ENCODE results near the gene KRT31.
"Not testable (repeated sequence)": the region's sequence is repeated elsewhere in the genome, so short reads cannot be mapped to it uniquely, and the experiment has no call there.

KRT31 gene

DNA sequence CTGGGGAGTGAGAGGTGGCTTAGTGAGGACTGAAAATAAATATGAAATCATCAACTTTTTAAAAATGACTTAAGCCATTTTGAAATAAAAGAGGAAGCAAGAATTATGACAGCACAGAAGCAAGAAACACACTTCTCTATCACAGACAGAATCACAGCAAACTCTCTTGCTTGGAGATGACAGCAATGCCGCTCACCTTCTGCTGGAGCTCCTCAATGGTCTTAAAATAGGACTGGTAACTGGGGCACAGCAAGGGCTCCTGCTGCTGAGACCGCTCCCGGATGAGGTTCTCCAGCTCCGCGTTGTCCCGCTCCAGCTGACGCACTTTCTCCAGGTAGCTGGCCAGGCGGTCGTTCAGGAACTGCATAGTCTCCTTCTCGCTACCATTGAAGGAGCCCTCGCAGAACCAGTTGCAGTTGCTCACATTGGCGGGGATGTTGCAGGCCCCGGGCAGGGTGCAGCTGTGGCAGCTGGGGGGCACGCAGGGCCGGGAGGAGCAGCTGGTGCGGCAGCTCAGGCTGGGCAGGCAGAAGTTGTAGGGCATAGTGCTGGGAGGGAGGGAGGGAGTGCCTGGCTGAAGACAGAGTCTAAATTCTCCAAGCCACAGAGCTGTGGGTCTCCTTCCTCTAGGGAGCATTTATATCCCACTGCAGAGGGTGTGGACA is at the start of gene KRT31:
Gene KRT31, minus strand, starts transcription at position 613 of the 665 bp plus-strand sequence. Its CDS starts 69 bp downstream, at position 544.
- no peak for DNase-seq (ENCODE audit: low read depth)

DNA sequence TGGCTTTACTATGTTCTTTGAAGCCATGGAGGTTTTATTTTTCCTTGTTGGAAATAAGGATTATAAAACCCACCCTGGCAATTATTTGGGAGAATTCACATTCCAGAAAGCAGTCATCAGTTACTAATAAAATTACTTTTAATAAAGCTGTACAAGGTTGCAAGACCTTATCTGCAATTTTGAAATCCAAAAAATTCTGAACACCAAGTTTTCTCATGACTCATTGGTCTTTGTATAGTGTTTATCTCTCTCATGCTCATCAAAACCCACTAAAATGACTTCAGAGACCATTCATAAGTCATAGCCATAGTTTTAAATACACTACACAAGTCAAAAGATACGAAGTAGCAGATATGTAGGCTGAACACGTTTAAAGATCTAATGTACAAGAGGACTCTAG is 49.4 kb upstream of the KRT31 start:
- DNase-seq (ENCODE audit: low read depth), result no peak

DNA sequence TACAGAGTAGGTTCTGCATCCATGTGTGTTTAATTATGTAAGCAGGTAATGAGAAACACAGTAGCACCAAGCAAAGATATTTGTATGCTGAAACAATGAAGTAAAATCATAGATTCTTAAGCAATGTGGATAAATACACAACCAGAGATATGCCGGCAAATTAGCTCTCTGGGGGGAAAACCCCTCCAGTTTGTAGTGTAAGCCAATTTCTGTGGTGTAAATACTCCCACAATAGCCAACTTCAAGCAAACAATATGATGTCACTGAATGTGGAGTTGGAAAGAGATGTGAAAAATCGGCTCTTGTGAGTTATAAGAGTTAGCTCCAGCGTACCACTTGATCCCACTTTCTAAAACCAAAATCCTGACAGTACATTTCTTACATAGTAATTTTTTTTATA is 47.2 kb upstream of the KRT31 start:
- no peak for DNase-seq (ENCODE audit: low read depth)

DNA sequence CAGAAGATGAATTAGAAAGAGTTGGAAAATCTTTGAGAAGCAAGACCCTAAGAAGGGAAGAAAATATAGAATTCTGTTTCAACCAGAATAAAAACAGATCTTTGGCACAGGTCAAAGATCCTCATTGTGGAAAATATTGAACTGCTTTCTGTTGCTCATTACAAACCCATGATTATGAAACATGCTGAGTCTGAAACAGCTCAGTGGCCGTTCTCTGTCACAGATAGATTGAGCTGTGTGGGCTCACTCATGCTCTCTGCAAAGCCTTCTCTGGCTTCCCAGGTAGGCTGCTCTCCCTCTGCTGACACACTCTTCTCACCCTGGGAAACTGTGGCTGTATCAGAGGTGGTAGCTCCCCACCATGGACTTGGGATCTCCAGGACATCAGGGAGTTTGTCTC is 46.8 kb upstream of the KRT31 start:
- no peak for DNase-seq (ENCODE audit: low read depth)

DNA sequence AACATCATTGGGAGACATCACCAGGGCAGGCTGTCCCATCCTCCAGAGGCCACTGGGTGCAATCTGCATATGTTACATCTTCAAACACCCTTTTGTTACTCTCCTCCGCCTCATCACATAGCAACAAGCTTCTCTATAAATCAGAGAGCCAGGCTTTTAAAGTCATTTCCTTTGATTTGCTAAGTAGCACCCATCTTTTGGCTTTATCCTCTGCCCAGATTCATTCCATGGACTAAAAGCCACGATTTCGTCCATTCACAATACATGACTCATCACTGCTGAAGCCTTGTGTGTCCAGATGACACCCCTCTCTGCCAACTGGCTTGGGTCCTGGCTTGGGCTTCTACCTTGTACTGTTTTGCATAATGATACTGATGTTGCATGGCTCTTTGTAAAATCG is 45.3 kb upstream of the KRT31 start:
- DNase-seq (ENCODE audit: low read depth), result no peak

DNA sequence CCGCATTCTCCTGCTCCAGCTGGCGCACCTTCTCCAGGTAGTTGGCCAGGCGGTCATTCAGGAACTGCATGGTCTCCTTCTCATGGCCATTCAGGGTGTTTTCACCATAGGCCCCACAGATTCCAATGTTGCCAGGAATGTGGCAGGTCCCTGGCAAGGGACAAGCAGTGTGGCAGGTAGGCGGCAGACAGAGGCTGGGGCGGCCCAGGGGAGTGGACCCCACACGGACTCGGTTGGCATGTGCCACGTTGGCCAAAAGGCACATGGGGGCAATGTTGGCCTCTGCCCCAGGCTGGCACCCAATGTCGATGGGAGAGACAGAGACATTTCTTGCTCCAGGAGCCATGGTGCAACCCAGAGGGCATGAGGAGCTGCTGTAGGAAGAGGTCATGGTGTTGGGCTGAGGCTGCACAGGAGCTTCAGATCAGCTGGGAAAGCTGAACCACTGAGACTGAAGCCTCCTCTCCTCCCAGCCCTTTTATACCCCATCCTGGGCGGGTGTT is 43.2 kb upstream of the KRT31 start, which contains the start of gene KRT38:
Gene KRT38, minus strand, starts transcription at position 453 of the 503 bp plus-strand sequence. Its CDS starts 62 bp downstream, at position 391.
- no peak for DNase-seq (ENCODE audit: low read depth)

DNA sequence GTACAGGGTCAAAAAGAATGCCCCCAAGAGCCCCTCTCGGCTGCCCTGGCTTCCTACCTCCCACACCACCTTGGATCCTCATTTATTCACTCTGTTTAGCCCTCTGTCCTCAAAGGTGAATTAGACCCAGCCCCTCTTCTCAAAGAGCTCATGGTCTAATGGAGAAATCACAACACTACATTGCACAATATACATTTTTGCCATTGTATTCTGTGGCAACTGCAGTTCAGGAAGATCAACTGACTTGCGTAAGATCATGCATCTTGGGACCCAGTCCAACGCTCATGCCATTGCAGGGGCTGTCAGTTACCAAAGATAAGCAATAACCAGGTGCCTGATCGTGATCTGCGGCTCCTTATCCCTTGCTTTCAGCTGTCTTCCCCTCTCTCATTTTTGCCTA is 42.0 kb upstream of the KRT31 start:
- no peak for DNase-seq (ENCODE audit: low read depth)

DNA sequence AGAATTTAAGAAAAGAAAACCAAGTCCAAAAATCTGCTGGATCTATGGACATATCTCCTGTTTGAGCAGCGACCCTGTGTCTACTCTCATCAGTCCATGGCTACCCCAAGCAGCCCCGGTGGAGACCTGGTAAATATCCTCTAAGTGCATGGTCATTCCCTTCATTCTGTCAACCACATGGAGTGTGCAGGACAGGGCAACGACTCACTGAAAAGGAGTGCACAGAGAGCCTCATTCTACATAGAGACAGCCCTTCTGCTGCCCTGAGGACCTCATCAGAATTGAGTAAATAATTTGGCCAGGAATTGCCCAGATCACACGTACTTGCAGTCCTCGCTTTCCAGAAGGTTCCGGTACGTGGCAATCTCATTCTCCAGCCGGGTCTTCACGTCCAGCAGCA is 40.4 kb upstream of the KRT31 start:
- DNase-seq (ENCODE audit: low read depth), result no peak

DNA sequence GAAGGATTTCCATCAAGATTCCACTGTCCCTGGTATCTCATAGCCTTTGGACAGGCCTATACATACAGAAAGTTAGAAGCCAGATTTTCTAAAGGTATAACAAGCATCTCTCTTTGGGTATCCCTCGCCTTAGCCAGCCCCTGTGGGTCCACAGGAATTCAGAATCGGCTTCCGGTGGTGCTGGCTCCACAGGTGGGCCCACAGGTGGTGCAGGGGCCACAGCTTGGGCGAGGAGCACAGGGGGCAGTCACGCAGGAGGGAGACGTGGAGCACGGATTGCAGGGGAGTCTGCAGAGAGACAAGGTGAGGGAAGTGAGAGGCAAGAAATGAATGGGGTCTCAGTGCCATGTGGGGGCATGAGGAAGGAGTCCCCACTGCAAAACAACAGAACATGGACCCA is 39.8 kb upstream of the KRT31 start:
- DNase-seq (ENCODE audit: low read depth), result no peak

DNA sequence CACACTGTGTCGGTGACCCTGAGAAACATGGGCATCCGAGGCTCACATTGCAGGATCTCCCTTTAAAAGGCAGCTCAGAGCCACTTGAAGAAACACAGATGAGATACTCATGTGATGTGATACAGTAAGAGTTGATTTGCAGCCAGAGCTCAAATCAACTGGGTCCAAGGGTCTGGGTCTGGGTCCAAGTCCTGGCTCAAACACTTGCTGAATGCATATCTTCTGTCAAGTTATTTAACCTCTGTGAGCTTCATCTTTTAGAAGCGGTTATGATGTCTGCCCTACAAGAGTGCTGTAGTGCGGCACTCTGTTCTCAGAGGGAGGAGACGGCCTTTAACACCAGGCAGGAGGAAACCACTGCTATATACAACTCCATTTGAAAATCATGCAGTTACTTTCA is 37.0 kb upstream of the KRT31 start:
- no peak for DNase-seq (ENCODE audit: low read depth)

DNA sequence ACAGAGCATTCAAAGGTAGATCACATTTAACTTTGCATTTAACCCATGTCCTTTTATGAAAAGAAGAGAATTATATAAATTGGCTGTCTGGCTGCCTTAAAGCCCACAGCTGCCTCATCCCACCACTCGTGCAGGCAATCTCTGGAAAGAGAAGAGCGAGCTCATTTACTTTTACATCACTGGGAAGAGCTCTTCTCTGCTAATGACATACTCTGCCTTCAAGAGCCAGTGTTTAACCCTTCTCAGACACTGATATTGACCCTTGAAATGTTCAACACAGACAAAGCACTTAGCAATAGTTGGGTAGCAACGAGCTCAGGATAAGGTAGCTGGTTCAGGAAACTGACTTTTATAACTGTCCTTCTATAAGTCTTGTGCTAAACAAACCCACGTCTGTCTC is 36.6 kb upstream of the KRT31 start:
- no peak for DNase-seq (ENCODE audit: low read depth)

DNA sequence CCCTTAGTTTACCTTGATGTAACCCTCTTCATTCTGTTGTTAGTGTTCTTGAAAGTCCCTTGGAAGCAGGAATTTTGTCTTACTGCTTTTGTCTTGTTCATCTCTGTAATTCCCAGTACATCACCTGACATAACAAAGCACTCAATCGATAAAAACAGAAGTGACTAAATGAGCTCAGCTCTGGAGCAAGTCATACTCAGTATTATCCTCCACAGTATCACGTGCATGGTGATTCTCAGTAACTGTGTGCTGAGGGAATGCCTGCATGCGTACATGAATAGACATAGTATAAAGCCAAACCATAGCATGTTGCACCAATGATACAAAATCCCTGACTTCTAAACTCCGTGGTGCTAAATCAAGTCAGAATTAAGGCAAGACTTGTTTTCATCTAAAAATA is 36.2 kb upstream of the KRT31 start:
- DNase-seq (ENCODE audit: low read depth), result no peak

DNA sequence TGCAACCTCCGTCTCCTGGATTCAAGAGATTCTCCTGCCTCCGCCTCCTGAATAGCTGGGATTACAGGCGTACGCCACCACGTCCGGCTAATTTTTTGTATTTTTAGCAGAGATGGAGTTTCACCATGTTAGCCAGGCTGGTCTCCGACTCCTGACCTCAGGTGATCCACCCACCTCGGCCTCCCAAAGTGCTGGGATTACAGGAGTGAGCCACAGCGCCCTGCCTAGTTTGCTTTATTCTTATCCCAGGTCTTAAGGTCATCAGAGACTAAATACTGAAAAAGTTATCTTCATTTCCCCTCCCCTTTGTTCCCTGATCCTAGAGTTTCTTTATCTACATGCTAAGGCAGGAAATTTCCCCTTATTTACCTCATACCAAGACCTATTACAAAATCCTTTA is 33.0 kb upstream of the KRT31 start:
- DNase-seq (ENCODE audit: low read depth), result not testable (repeated sequence)

DNA sequence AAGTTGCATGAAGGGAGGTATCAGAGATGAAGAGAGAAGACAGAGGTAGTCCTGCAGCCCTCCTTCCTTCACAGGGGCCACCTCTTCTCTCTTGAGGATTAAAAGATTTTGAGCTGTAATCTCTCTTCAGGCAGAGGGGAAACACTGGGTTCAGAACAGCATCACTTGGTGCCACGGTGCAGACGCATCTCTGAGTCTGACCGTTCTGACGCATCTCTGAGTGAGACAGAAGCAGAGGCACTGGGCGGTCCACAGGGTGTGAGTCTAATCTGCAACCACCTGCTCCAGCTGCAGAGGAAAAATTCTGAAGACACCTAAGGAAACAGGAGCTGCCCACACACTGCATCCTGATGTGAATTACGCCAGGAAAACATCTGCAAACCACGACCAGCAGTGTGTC is 32.3 kb upstream of the KRT31 start:
- no peak for DNase-seq (ENCODE audit: low read depth)

DNA sequence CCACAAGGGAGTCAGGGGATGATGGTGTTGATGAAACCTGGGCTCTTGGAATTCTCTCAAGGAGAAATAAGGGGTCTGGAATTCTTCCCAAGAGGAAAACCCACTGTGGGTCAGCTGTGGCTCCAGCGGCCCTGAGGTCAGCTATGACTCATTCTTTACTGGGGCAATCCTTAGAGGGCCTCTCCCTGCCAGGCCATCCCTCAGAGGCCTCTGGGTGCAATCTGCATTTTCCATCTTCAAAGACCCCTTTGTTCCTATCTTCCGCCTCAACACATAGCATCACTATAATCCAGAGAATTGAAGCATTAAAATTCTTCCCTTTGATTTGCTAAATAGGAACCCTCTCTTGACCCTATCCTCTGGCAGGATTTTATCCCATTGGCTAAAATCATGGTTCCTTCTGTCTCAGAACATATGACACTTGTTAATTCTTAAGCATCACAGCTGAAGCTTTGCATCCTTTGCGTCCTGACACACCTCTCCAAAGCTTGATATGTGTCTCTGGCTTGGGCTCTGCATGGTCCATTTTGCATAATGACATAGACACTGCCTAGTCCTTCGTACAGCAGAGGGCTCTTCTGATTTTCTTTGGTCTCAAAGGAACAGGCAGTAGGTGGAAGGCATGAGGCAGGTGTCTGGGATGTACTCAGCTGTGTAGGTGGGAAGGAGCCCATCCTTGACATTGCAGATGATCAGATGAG is 31.3 kb upstream of the KRT31 start:
- no peak for DNase-seq (ENCODE audit: low read depth)

DNA sequence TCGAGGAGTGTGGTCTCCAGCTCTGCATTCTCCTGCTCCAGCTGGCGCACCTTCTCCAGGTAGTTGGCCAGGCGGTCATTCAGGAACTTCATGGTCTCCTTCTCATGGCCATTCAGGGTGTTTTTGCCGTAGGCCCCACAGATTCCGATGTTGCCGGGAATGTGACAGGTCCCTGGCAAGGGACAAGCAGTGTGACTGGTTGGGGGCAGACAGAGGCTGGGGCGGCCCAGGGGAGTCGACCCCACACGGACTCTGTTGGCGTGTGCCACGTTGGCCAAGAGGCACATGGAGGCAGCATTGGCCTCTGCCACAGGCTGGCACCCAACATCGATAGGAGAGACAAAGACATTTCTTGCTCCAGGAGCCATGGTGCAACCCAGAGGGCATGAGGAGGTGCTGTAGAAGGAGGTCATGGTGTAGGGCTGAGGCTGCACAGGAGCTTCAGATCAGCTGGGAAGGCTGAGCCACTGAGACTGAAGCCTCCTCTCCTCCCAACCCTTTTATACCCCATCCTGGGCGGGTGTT is 26.8 kb upstream of the KRT31 start, which contains the start of gene KRT37:
Gene KRT37, minus strand, starts transcription at position 475 of the 525 bp plus-strand sequence. Its CDS starts 62 bp downstream, at position 413.
- no peak for DNase-seq (ENCODE audit: low read depth)

DNA sequence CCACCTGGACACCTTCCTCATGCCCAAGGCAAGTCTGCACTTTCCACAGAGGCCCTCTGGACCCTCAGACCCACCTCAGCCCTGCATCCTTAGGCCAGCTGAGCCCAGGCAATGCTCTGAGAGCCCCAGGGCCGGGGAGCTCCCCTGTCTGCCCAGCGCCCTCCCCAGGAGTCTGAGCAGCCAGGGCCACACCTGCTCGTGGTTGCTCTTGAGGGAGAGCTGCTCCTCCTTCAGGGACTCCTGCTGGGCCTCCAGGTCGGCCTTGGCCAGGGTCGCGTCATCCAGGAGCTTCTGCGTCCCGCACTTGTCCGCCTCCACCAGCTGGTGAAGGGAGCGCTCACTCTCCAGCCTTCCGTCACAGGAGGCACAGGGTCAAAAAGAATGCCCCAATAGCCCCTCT is 25.2 kb upstream of the KRT31 start:
- not testable (repeated sequence) for DNase-seq (ENCODE audit: low read depth)

DNA sequence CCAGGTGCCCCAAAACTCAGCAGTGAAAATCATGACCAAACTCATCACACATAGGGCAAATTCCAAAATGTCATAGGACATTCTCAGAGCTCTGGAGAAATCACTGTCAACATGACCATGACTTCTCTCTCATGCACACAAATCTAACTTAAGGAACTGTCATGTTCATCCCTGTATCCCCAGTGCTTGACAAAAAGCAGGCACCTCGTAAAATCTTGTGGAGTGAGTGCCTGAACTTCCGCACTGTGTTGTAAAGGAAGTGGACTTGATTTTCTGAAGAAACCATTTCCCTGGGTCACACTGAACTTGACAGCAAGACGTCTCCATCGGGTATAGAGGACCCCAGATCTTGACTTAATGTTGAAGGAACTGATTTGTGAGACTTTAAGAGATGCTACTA is 24.2 kb upstream of the KRT31 start:
- DNase-seq (ENCODE audit: low read depth), result no peak

DNA sequence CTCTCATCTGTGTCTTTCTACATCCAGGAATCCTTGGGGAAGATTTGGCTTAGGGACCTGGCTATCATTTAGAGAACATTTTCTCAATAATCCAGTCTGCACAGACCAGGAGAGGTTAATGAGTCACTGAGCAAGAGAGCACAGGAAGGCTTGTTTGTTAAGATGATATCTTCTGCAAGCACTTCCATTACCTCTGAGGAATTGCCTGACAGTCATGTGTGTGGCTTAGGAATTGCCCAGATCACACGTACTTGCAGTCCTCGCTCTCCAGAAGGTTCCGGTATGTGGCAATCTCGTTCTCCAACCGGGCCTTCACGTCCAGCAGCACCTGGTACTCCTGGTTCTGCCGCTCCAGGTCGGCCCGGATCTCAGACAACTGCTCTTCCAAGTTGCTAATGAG is 23.7 kb upstream of the KRT31 start:
- no peak for DNase-seq (ENCODE audit: low read depth)

DNA sequence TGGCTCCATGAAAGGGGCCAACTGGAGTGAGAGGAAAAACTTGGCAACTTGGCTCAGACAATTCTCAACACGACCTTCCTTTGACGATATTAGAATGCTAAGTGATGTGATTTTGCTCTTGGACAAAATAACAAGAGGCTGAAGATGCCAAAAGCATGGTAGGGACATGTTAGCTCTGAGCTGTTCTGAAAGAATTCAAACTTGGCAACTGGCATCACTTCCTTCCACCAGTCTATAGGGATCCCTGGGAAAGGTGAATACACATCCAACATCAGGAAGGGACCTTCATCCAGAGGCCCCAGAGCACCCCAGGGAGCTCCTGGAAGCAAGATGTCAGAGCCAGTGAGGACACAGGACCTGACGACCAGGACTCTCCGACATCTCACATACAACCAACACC is 22.7 kb upstream of the KRT31 start:
- DNase-seq (ENCODE audit: low read depth), result no peak

DNA sequence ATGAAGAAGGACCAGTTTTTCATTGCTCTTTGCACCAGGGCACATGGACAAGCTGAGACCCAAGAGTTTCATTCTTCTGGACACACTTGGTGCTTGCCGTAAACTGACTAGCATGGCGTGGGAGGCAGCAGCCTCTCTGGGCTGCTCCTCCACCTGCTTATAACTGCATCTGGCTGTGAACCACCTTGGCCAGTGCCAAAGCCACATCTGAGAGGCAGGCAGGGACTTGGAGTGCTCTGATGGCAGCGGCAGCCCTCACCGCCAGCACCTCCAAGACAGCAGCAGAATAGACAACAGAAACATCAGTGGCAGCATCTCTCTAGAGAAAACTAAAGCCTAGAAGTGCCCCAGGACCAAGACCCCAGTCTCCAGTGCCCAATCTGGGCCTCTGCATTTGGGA is 22.3 kb upstream of the KRT31 start:
- DNase-seq (ENCODE audit: low read depth), result no peak

DNA sequence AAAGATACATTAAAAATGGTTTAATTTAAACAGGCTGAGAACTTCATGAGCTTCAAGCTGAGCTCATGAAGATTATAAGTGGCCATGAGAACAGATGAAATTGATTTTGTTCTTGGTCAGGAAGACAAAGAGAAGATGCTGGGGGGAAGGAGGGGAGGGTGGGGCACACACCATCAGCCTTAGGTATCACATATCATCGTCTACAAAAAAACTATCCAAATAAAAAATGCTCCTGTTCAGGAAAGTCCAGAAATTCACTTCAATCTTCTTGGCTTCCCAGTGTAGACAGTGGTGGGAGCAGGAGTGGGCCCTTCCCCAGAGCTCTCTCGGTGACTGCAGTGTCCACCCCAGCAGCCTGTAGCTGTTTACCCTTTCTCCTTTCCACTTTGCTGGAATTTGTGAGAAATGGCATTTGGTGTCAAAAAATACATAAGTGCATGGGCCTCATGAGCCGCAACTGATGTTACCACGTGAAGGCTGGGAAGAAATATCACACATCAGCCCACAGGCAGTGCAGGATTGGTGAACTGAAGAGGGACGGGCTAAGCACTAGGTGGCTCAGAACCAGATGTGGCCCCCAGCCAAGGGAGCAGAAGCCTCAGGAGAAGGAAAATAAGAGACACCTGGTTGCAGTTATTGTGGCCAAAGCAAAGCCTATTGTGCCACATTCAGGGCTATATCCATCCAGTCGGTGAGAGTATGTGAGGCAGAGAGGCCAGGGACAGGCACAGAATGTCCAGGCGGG is 20.9 kb upstream of the KRT31 start:
- no peak for DNase-seq (ENCODE audit: low read depth)

Measured in stimulated activated CD8-positive, alpha-beta memory T cell treated with anti-CD3 and anti-CD28 coated beads, Interleukin-12 subunit alpha, Interleukin-12 subunit beta, amount 100 ng/mL, for 4 hours (primary cell).